Keratinocyte (primary cell): ENCODE results near the gene SPTBN1. TPM values are rescaled to one million over a fixed set of nuclear protein-coding genes. Genes with fewer than 3 reads are reported as not detected.

ENCODE experiments used
- DNase-seq: peaks from one replicate; pipeline ENCODE4 v3.0.0-alpha.2; 2011; ENCODE audit warnings: low read depth, missing footprints, low spot score
- FAIRE-seq: peaks from 2 replicates; lab custom pipeline; 2011; peaks lifted over from hg19 to GRCh38; lab: Jason Lieb, UNC
- H2AFZ ChIP-seq: 2 replicates; pipeline ENCODE4 v1.6.0; 2012; ENCODE audit warnings: low read length, control low read depth, inconsistent platforms; ENCODE audit not compliant: control insufficient read depth
- H3K27ac ChIP-seq: 2 replicates; pipeline ENCODE4 v1.5.1; 2011; ENCODE audit warnings: low read length; ENCODE audit not compliant: control insufficient read depth, insufficient read depth
- H3K27me3 ChIP-seq: 3 replicates; pipeline ENCODE4 v1.6.0; 2011; ENCODE audit warnings: low read length; ENCODE audit not compliant: control insufficient read depth, insufficient read depth; ENCODE audit errors: extremely low read depth
- H3K36me3 ChIP-seq, 2 experiments: 2 replicates in 1 of 2; 3 replicates in 1 of 2; pipeline ENCODE4 v1.5.1; 2011; ENCODE audit warnings: low read length in 2 of 2, mild to moderate bottlenecking in 1 of 2; ENCODE audit not compliant: control insufficient read depth in 2 of 2, insufficient read depth in 2 of 2; ENCODE audit errors: extremely low read depth in 1 of 2
- H3K4me1 ChIP-seq: 3 replicates; pipeline ENCODE4 v1.5.1; 2011; ENCODE audit warnings: low read length; ENCODE audit not compliant: control insufficient read depth, insufficient read depth; ENCODE audit errors: extremely low read depth
- H3K4me2 ChIP-seq: 3 replicates; pipeline ENCODE4 v1.6.0; 2011; ENCODE audit warnings: low read depth, low read length; ENCODE audit not compliant: control insufficient read depth, insufficient read depth; ENCODE audit errors: extremely low read depth
- H3K4me3 ChIP-seq, 3 experiments: fragments of 200-600 bp in 1 of 3; sonication (generic) in 1 of 3; 2 replicates in 2 of 3; 3 replicates in 1 of 3; pipeline ENCODE4 v1.5.1; 2011 to 2016; ENCODE audit warnings: low read length in 3 of 3, mild to moderate bottlenecking in 3 of 3, control low read depth in 2 of 3, inconsistent platforms in 1 of 3, low read depth in 1 of 3, mixed read lengths in 1 of 3, mixed run types in 1 of 3, moderate library complexity in 1 of 3; ENCODE audit not compliant: control insufficient read depth in 2 of 3, insufficient read depth in 2 of 3; ENCODE audit errors: extremely low read depth in 1 of 3
- H3K79me2 ChIP-seq: 2 replicates; pipeline ENCODE4 v1.6.0; 2012; ENCODE audit warnings: low read length; ENCODE audit not compliant: control insufficient read depth, insufficient read depth
- H3K9ac ChIP-seq: 3 replicates; pipeline ENCODE4 v1.6.0; 2011; ENCODE audit warnings: low read length; ENCODE audit not compliant: control insufficient read depth, insufficient read depth; ENCODE audit errors: extremely low read depth
- H3K9me1 ChIP-seq: 3 replicates; pipeline ENCODE4 v1.6.0; 2011; ENCODE audit warnings: low read length; ENCODE audit not compliant: control insufficient read depth, insufficient read depth; ENCODE audit errors: extremely low read depth
- H3K9me3 ChIP-seq: 2 replicates; pipeline ENCODE4 v1.5.1; 2012; ENCODE audit warnings: low read depth, low read length; ENCODE audit not compliant: control insufficient read depth
- H4K20me1 ChIP-seq: 3 replicates; pipeline ENCODE4 v1.6.0; 2011; ENCODE audit warnings: low read length; ENCODE audit not compliant: control insufficient read depth, insufficient read depth; ENCODE audit errors: extremely low read depth
- CTCF ChIP-seq, 3 experiments: IDR thresholded peaks in 1 of 3; conservative IDR thresholded peaks in 1 of 3; optimal IDR thresholded peaks in 1 of 3; 2 replicates in 2 of 3; 3 replicates in 1 of 3; pipeline versions ENCODE3 to v1.5.1; 2011; ENCODE audit warnings: low read length in 3 of 3, mild to moderate bottlenecking in 3 of 3, moderate library complexity in 2 of 3, control low read depth in 1 of 3, inconsistent platforms in 1 of 3; ENCODE audit not compliant: insufficient read depth in 2 of 3; ENCODE audit errors: extremely low read depth in 1 of 3
- EZH2 ChIP-seq: IDR thresholded peaks from one replicate; pipeline ENCODE4 v1.6.1; 2012; ENCODE audit warnings: inconsistent platforms, mild to moderate bottlenecking, low read length, moderate library complexity
- dilution Hi-C: fragments of 300-500 bp; cut with MboI; formaldehyde crosslinking; loops from one replicate; pipeline ENCODE4 v1.7.0; 2020; ENCODE audit warnings: low sequenced_read_pairs; ENCODE audit not compliant: extremely low pct_ligation_motif_present
- polyA plus RNA-seq, 5 experiments: library from polyadenylated mRNA; depleted of rRNA in 3 of 5; stranded (reverse) in 3 of 5; stranded (forward) in 1 of 5; unstranded in 1 of 5; fragments of >200 nt; gene quantifications; 1 replicate in 1 of 5; 2 replicates in 3 of 5; 3 replicates in 1 of 5; pipeline versions ENCODE4 v1.2.1 to v1.2.3, GENCODE V29; 2011 to 2012; ENCODE audit warnings: missing spikeins in 2 of 5, low read depth in 1 of 5, low replicate concordance in 1 of 5

SPTBN1 gene
- polyA plus RNA-seq, 1 donor (not counting 4 experiments of a cell fraction or from before 2014, with no cell fraction given), result 40.0 TPM

GRCh38 chr2:54540194-54540593 lies 84.1 kb downstream of the SPTBN1 start:
- Histone ChIP-seq H3K9me3 (no peaks in the 10 kb centered on the region), H3K27me3 (no peaks in the 10 kb centered on the region), H3K4me2 (no peak overlapping the region), H3K9ac (no peak overlapping the region), H3K27ac (no peak overlapping the region), H3K9me1 (no peaks in the 10 kb centered on the region), H4K20me1 (no peaks in the 10 kb centered on the region), H3K79me2 (no peaks in the 10 kb centered on the region), H3K4me3 (no peak overlapping the region), H2AFZ (no peak overlapping the region), H3K36me3 (no peaks in the 10 kb centered on the region), H3K4me1 (no peaks in the 10 kb centered on the region)
- FAIRE-seq (no peak), DNase-seq (no peak)
- dilution Hi-C loops, result no loop called here
- TF ChIP-seq CTCF (optimal IDR thresholded peaks at IDR 0.05 in 1 of 3, IDR thresholded peaks at IDR 0.05 in 1 of 3, conservative IDR thresholded peaks at IDR 0.05 in 1 of 3; ENCODE audit: extremely low read depth in 1 of 3, insufficient read depth in 2 of 3, low read length in 3 of 3) (no peak), EZH2 (no peak)

- H3K9ac ChIP-seq, result no peak overlapping the region
- no peaks in the 10 kb centered on the region for H3K79me2 ChIP-seq
- dilution Hi-C loops, result no loop called here
- peaks cover 13% of the 10 kb centered on the region for H3K4me1 ChIP-seq
- DNase-seq, result no peak
- no peak overlapping the region for H2AFZ ChIP-seq
- H3K9me1 ChIP-seq, result no peaks in the 10 kb centered on the region
- no peak overlapping the region for H3K27ac ChIP-seq
- no peaks in the 10 kb centered on the region for H3K36me3 ChIP-seq
- H3K27me3 ChIP-seq, result no peaks in the 10 kb centered on the region
- H3K4me2 ChIP-seq, result no peak overlapping the region
- H3K9me3 ChIP-seq, result no peaks in the 10 kb centered on the region
- H3K4me3 ChIP-seq, result no peak overlapping the region
- no peak for FAIRE-seq
- H4K20me1 ChIP-seq, result no peaks in the 10 kb centered on the region
- no peak for TF ChIP-seq CTCF (optimal IDR thresholded peaks at IDR 0.05 in 1 of 3, IDR thresholded peaks at IDR 0.05 in 1 of 3, conservative IDR thresholded peaks at IDR 0.05 in 1 of 3; ENCODE audit: extremely low read depth in 1 of 3, insufficient read depth in 2 of 3, low read length in 3 of 3)
- TF ChIP-seq EZH2, result no peak
Observed at GRCh38 chr2:54541995-54542394, 85.9 kb downstream of the SPTBN1 start.
